Stimulated activated CD8-positive, alpha-beta memory T cell treated with anti-CD3 and anti-CD28 coated beads, Interleukin-12 subunit alpha, Interleukin-12 subunit beta, amount 100 ng/mL, for 4 hours (primary cell): ENCODE data around the gene DOCK3.
"Not testable (repeated sequence)": the region's sequence is repeated elsewhere in the genome, so short reads cannot be mapped to it uniquely, and the experiment has no call there.

Experiments used
- DNase-seq: peaks from one replicate; pipeline ENCODE4 v3.0.0-alpha.2; 2020; ENCODE audit warnings: low read depth

DOCK3 gene

GRCh38 chr3:51102396-51102795 lies 427.7 kb downstream of the DOCK3 start:
- DNase-seq = no peak

- no peak for DNase-seq
Measured at GRCh38 chr3:51106242-51106876, 431.6 kb downstream of the DOCK3 start.

GRCh38 chr3:51110586-51110985 lies 435.9 kb downstream of the DOCK3 start:
- no peak for DNase-seq

GRCh38 chr3:51122944-51123343 lies 448.2 kb downstream of the DOCK3 start:
- no peak for DNase-seq

GRCh38 chr3:51123531-51123930 lies 448.8 kb downstream of the DOCK3 start:
- DNase-seq = no peak

- not testable (repeated sequence) for DNase-seq
Measured at GRCh38 chr3:51131607-51132006, 456.9 kb downstream of the DOCK3 start.

- DNase-seq = no peak
Measured at GRCh38 chr3:51137715-51138114, 463.0 kb downstream of the DOCK3 start.

- no peak for DNase-seq
Measured at GRCh38 chr3:51139616-51140015, 464.9 kb downstream of the DOCK3 start.

GRCh38 chr3:51141573-51141972 lies 466.8 kb downstream of the DOCK3 start:
- DNase-seq = no peak

- no peak for DNase-seq
Measured at GRCh38 chr3:51145811-51146585, 471.3 kb downstream of the DOCK3 start.

- DNase-seq = no peak
Measured at GRCh38 chr3:51146781-51147180, 472.1 kb downstream of the DOCK3 start.

GRCh38 chr3:51156147-51156546 lies 481.4 kb downstream of the DOCK3 start:
- no peak for DNase-seq

GRCh38 chr3:51163051-51163450 lies 488.3 kb downstream of the DOCK3 start:
- DNase-seq = no peak

GRCh38 chr3:51173518-51174271 lies 499.0 kb downstream of the DOCK3 start:
- DNase-seq = no peak

GRCh38 chr3:51176923-51177322 lies 502.2 kb downstream of the DOCK3 start:
- no peak for DNase-seq

GRCh38 chr3:51186446-51186845 lies 511.7 kb downstream of the DOCK3 start:
- not testable (repeated sequence) for DNase-seq

- DNase-seq = no peak
Measured at GRCh38 chr3:51190199-51190598, 515.5 kb downstream of the DOCK3 start.

GRCh38 chr3:51190827-51191226 lies 516.1 kb downstream of the DOCK3 start:
- no peak for DNase-seq

- DNase-seq = no peak
Measured at GRCh38 chr3:51191768-51192167, 517.0 kb downstream of the DOCK3 start.

GRCh38 chr3:51198477-51198876 lies 523.8 kb downstream of the DOCK3 start:
- DNase-seq = no peak

GRCh38 chr3:51199296-51199695 lies 524.6 kb downstream of the DOCK3 start:
- not testable (repeated sequence) for DNase-seq

- DNase-seq = no peak
Measured at GRCh38 chr3:51216291-51216690, 541.6 kb downstream of the DOCK3 start.

GRCh38 chr3:51221959-51222358 lies 547.2 kb downstream of the DOCK3 start:
- DNase-seq = no peak
